HG03159 (cell line): ENCODE results near the gene RGS17.
"Not testable (repeated sequence)": the region's sequence is repeated elsewhere in the genome, so short reads cannot be mapped to it uniquely, and the experiment has no call there.

Experiments
- ATAC-seq: cut with Tn5 transposase; IDR thresholded peaks from one replicate; pipeline ENCODE4 v1.9.1; 2021; ENCODE audit warnings: mild to moderate bottlenecking, moderate library complexity; ENCODE audit not compliant: unreplicated experiment

RGS17 gene

GRCh38 chr6:152999538-152999937 is 131.5 kb downstream of the RGS17 start:
- not testable (repeated sequence) for ATAC-seq

DNA sequence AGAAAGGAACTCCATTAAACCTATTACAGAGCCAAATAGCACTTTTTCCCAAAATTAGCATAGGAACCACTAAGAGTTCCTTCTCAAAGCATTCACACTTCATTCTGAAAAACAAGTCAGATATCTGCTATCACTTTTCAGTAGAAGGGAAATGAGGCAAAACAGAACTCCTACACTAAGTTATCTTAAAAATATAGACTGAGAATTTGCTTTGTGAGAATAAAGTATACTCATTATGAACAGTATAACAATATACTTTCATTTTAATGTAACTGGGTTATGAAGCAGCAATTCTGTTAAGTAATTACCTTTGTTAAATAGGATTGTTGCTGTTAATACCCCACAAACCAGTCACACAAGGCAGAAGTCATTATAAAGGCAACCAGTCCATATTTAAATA is 137.2 kb downstream of the RGS17 start:
- ATAC-seq = no peak

DNA sequence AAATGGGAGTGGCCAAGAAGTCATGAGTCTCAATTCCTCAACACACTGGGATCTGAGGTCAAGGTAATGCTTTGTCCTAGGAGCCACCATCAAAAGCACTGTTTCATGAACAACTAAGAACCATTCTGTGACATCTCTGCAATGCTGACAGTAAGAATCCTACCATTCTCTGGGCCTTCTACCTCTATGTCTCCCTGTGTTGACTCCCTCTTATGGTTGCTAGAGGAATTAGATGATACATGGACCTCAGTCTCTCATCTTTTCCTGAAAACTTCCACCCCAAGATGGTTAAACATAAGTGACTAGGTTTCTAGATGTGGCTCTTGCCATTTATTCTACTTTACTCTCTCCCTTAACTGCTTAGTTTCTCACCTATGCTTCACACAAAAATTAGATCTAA is 137.7 kb downstream of the RGS17 start:
- ATAC-seq = no peak

DNA sequence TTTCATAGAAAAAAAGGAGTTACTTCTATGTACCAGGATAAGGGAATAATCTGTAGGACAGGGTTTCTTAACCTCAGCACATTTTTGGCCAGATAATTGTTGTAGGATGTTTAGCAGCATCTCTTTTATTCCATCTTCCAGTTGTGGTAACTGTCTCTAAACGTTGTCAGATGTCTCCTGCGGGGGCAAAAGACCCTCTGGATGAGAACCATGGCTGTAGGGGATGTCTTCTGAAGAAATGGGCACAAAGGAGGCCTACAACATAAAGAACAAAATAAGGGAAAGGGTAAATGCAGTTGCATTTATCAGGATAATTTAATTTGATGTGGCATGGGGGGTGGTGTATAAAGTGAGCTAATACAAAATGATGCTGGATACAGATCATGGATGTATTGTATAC is 144.1 kb downstream of the RGS17 start:
- ATAC-seq = no peak

- ATAC-seq = not testable (repeated sequence)
Observed at GRCh38 chr6:152985300-152985699, 145.8 kb downstream of the RGS17 start.

DNA sequence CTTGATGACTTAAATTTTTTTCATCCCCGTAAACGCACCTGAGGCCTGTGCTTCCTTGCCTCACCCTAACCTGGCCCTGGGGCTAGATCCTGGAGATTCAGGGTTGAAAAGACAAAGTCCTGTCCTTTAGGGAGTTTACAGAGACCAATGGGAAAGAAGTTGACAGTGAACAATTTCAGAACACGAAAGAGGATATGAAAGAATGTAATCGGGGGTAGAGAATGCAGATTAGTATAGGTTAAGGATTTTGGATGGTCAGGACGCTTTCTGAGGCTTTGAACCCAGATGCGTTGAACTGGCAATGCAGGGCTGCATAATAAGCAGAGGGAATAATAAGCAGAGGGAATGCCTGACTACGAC is 146.6 kb downstream of the RGS17 start:
- ATAC-seq = peak; percentile 33

DNA sequence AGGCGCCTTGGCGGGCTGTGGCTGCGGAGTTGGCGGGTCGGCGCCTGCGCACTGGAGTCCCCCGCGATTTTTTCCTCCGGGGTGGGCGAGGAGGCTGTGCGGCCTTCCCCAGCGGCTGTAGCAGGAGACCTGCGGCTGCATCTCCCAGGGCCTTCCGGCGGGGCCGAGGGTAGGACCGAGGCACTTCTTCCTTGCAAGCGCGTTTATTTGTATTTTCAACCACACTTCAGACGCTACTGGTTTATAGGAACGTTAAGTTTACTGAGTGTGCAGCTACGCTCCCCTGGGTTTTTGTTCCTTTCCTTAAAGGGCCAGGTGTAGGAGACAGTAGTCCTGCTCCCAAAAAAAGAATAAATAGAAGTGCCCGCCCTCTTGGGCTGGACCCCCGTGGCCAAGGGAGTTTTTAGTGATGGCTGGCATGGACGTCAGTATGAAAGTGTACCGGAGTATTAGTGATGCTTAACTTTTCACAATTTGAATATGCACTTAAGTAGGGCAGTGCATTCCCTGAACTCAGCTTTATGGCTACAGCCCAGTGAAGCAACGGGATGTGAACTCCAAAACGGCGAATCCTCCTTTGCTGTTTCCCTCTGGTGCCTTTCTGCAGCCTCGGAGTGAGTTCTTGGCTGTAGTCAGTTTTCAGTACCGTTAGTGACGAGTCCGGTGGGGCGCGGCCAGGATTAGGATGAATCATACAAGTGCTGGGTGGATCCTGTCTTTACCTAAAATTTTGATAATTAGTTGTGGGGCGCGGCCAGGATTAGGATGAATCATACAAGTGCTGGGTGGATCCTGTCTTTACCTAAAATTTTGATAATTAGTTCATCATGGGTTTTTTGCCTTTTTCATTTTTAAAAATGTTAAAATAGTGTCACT is 147.2 kb downstream of the RGS17 start:
- peak; percentile 23 for ATAC-seq

DNA sequence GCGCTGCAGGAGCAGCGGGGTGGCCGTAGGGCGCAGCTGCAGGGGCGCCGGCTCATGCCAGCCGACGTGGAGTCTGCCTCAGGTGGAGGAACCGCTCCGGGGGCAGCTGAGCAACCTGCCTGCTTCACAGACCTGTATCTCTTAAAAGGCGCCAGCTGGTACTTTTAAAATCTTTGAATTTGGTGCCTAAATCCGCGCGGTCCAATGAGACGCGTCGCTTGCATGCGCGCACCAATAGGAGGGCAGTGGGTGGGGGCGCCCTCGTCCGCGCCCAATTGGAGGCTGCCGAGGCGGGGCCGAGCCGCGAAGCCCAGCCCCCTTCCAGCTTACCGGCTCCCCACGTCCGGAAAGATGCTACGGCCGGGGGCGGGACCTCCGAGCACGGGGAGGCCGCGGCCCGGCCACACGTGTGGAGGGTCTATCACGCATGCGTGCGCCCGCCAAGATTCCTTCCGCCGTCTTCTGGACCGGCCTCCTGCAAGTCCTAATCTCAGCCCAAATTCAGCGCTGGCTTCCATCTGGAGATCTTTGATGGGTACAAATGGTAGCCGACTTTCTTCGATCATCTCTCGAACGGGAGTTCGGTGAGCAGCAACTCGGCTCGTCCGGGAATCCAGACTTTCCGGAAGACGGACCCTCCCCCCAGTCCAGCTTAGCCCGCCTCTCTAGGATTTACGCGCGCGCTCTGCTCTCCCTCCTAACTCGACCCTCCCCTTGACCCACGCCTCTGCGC is 148.0 kb downstream of the RGS17 start, which contains the start of gene FBXO5:
Gene FBXO5 (minus strand): TSS at position 138 of the 733 bp plus-strand sequence. CDS start 82 bp downstream, at position 56.
- peak; percentile 82 for ATAC-seq

DNA sequence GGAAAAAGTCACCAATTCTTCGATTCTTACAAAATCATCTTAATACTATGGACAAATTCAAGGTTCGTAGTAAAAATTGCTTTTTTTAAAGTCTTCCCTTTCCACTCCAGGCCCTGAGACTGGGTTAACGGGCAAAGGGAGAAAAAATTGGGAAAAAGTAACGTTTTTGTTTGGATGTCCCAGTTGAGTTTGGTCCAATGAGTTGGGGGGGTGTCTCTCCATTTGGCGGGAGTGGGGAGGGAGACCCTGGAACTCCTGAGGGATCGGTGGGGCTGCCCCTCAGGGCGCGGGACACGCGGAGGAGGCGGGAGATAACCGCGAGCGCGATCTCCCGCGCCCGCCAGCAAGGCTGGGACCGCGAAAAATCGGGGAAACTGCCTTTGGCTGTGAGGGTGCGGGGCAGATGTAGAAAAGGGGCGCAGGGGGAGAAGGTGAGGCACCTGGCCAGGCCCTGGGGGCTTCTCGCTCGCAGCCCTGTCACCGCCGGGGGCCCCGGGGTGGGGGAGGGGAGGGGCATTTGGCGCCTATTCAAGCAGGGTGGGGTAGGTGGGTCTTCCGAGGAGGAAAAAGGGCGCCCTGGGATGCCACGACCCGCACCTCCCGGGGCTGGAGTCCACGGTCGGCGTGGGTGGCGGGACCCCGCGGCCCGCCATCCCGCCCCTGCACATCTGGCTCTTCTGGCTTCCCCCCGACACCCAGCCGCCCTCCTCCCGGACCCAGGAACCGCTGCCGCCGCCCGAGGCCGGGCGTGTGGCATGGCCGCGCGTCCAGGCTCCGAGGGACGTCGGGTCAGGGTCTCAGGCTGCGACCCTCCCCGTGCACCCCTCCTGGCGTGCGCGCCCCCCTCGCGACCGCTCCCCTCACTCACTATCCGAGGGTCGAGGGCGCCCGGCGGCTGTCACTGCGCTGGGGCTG is 148.8 kb downstream of the RGS17 start:
- peak; percentile 2 for ATAC-seq

GRCh38 chr6:152981219-152981618 is 149.9 kb downstream of the RGS17 start:
- no peak for ATAC-seq

DNA sequence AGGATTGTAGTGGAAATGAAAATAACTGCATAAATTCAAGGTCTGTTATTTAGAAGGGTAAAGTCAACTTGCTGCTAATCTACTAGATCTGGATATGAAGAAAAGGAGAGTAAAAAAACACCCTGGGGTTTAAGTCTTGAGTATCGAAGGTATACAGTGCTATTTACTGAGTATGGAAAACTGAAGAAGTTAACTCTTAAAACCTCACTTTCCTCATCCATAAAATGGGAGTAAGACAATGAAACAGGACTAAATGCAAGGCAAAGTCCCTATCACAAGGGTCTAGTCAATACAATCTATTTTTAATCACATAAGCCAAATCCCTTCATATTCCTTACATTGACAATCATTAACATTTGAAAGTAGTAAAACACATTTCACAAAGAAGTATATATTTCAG is 150.4 kb downstream of the RGS17 start:
- no peak for ATAC-seq

DNA sequence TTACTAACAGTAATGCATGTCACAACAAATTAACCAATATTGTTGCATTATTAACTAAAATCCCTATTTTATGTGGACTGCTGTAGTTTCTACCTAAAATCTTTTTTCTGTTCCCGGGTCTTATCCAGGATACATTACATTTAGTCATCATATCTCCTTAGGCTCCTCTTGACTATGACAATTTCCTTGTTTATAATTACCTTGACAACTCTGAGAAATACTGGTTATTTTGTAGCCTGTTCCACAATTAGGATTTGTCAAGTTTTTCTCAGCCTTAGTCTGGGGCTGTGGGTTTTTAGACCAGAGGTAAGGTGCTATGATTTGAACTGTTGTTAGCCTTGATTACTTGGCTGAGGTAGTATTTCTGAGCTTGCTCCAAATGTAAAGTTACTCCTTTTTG is 152.0 kb downstream of the RGS17 start:
- no peak for ATAC-seq

- ATAC-seq = no peak
Observed at GRCh38 chr6:152978058-152978457, 153.0 kb downstream of the RGS17 start.

- no peak for ATAC-seq
Observed at GRCh38 chr6:152977556-152977955, 153.5 kb downstream of the RGS17 start.

DNA sequence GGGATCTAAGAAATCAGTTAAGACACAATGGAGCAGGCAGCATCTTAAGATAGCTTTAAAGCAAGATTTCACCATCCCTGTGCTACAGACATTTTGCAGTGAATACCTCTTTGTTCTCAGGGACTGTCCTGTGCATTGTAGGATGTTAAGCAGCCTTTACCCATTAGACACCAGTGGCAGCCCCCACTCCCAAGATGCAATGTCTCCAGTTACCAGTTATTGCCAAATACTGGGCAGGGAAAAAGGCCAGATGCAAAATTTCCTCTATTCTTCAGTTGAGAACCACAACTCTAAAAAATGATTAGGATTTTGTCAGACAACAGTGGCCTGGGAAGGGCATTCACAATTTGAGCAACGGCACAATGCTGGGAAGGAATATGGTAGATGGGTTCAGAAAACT is 154.3 kb downstream of the RGS17 start:
- ATAC-seq = no peak

- ATAC-seq = peak; percentile 59
Observed at GRCh38 chr6:152975204-152975915, 155.7 kb downstream of the RGS17 start.

GRCh38 chr6:152973916-152974315 is 157.2 kb downstream of the RGS17 start:
- no peak for ATAC-seq

DNA sequence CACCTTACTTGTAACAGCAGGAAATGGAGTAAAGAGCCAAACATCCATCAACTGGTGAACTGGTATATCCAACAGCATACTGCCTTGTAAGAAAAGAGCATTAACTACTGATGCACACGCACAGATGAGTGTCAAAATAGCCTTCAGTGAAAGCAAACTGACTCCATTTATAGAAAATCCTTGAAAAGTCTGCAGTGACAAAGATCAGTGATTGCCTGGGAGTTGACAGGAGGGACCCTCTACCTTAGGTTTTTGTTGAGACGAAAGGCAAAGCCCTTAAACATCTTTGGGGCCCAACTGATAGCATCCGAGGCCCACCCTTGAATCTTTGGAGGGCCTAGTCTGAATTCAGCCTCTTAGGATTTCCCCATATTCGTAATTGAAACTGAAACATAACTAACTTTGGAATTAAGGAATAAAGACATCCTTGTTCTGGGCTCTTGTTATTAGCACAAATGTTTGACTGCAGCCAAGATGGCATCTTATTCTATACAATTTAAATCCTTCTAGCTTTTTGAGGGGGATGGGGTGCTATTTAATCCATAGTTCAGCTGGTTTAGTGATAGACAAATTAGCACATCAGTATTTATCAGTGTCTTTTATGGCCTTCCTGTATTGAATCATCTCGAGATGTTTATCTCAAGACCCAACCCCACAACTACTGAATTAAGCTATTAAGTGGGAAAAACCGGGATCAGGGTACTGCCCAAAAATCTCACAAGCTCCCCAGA is 161.2 kb downstream of the RGS17 start:
- no peak for ATAC-seq

DNA sequence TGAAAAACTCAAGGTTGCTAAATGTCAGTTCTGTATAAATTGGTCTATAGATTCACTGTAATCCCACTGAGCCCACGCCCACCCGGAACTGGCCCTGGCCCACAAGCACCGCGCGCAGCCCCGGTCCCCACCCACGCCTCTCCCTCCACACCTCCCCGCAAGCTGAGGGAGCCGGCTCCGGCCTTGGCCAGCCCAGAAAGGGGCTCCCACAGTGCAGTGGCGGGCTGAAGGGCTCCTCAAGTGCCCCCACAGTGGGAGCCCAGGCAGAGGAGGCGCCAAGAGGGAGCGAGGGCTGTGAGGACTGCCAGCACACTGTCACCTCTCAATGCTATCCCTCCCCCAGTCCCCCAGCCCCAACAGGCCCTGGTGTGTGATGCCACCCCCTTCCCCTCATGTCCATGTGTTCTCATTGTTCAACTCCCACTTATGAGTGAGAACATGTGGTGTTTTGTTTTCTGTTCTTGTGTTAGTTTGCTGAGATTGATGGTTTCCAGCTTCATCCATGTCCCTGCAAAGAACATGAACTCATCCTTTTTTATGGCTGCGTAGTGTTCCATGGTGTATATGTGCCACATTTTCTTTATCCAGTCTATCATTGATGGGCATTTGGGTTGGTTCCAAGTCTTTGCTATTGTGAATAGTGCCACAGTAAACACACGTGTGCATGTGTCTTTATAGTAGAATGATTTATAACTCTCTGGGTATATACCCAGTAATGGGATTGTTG is 164.8 kb downstream of the RGS17 start:
- ATAC-seq = not testable (repeated sequence)
